ENCODE data around the gene MYO1D.

- TF ChIP-seq SP1 (CRISPR knock-in tag; conservative IDR thresholded peaks at IDR 0.05), result no peak
- no peak for TF ChIP-seq CTCF (IDR thresholded peaks at IDR 0.05)
- TF ChIP-seq IRF1 (CRISPR knock-in tag; IDR thresholded peaks at IDR 0.05), result no peak
- TF ChIP-seq, protein P1, sequence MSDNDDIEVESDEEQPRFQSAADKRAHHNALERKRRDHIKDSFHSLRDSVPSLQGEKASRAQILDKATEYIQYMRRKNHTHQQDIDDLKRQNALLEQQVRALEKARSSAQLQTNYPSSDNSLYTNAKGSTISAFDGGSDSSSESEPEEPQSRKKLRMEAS (CRISPR knock-in tag; IDR thresholded peaks at IDR 0.05), result no peak
These were observed 188.7 kb downstream of the MYO1D start for GRCh38 chr17:32688221-32688620.
